Ovary (tissue), 3 donors: Measurements from ENCODE around the gene RXRB.

ENCODE experiments used
- EP300 ChIP-seq: sonication (generic); formaldehyde crosslinking; IDR thresholded peaks from one replicate; pipeline ENCODE4 v1.6.1; 2017; ENCODE audit warnings: antibody characterized with exemption
- POLR2A ChIP-seq: fragments of 450-650 bp; IDR thresholded peaks from one replicate; pipeline ENCODE4 v1.6.1; 2017; ENCODE audit warnings: antibody characterized with exemption, mild to moderate bottlenecking, moderate library complexity
- TF ChIP-seq, protein P1 (sequence below), 3 donors: fragments of 450-650 bp in 2 of 3; fragments of 200-600 bp in 1 of 3; IDR thresholded peaks; one replicate each; pipeline versions ENCODE4 v1.5.1 to v1.8.0; 2016 to 2022; ENCODE audit warnings: antibody characterized with exemption in 3 of 3, mild to moderate bottlenecking in 1 of 3
- donor health status: DM: no; HTN: no; CAD: no.

DNA sequence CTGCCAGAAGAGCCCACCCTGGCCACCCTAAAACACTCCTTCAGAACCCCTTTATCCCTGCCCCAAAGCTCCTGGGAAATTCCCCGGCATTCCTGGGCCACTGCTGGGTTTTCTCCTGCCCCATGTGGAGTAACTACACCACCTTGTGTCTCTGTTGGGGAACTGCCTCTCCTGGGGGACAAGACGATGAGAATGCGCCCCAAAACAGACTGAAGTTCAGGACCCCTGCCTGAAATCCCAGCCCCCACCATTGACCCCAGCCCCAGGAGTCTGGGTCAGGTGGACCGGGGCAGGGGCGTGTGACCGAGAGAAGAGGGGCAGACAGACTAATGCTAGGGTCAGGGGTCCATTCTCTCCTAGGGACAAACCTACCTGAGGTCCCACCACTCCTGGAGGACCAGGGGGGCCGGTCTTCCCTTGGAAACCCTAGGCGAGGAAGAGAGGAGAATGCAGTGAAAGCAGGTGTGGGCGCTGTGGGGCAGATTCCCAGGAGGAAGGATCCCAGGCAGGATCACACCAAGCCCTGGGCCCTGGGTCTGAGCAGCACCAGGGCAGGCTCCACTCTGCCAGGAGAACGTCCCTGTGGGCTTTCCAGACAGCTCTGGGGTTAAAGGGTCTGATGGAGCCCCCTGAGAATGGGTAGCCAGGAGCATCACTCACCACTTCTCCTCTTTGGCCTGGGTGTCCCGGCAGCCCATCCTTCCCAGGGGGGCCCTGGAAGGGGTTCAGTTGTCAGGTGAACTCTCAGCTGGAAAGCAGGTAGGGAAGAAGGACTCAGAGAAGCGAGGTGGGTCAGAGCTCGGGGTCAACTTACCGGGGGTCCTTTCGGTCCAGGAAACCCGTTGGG lies 27.6 kb downstream of the RXRB start:
- TF ChIP-seq, protein P1, sequence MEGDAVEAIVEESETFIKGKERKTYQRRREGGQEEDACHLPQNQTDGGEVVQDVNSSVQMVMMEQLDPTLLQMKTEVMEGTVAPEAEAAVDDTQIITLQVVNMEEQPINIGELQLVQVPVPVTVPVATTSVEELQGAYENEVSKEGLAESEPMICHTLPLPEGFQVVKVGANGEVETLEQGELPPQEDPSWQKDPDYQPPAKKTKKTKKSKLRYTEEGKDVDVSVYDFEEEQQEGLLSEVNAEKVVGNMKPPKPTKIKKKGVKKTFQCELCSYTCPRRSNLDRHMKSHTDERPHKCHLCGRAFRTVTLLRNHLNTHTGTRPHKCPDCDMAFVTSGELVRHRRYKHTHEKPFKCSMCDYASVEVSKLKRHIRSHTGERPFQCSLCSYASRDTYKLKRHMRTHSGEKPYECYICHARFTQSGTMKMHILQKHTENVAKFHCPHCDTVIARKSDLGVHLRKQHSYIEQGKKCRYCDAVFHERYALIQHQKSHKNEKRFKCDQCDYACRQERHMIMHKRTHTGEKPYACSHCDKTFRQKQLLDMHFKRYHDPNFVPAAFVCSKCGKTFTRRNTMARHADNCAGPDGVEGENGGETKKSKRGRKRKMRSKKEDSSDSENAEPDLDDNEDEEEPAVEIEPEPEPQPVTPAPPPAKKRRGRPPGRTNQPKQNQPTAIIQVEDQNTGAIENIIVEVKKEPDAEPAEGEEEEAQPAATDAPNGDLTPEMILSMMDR (IDR thresholded peaks at IDR 0.05) = no peak
- TF ChIP-seq POLR2A (no peak), EP300 (no peak)
